Diencephalon (tissue), 1 donor: ENCODE results near the gene ZNF362. TPM values are rescaled to one million over a fixed set of nuclear protein-coding genes. Genes with fewer than 3 reads are reported as not detected.

Experiments
- small RNA-seq: library from RNA; depleted of rRNA; stranded (forward); fragments of <200 nt; gene quantifications from one replicate; pipeline ENCODE3, GENCODE V24; 2014
- total RNA-seq: library from RNA; depleted of rRNA; stranded (reverse); fragments of >200 nt; gene quantifications from one replicate; pipeline ENCODE4 v1.2.3, GENCODE V29; 2014

The ZNF362 gene, protein sequence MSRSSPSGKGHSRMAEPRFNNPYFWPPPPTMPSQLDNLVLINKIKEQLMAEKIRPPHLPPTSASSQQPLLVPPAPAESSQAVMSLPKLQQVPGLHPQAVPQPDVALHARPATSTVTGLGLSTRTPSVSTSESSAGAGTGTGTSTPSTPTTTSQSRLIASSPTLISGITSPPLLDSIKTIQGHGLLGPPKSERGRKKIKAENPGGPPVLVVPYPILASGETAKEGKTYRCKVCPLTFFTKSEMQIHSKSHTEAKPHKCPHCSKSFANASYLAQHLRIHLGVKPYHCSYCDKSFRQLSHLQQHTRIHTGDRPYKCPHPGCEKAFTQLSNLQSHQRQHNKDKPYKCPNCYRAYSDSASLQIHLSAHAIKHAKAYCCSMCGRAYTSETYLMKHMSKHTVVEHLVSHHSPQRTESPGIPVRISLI
- 17.5 TPM for total RNA-seq

DNA sequence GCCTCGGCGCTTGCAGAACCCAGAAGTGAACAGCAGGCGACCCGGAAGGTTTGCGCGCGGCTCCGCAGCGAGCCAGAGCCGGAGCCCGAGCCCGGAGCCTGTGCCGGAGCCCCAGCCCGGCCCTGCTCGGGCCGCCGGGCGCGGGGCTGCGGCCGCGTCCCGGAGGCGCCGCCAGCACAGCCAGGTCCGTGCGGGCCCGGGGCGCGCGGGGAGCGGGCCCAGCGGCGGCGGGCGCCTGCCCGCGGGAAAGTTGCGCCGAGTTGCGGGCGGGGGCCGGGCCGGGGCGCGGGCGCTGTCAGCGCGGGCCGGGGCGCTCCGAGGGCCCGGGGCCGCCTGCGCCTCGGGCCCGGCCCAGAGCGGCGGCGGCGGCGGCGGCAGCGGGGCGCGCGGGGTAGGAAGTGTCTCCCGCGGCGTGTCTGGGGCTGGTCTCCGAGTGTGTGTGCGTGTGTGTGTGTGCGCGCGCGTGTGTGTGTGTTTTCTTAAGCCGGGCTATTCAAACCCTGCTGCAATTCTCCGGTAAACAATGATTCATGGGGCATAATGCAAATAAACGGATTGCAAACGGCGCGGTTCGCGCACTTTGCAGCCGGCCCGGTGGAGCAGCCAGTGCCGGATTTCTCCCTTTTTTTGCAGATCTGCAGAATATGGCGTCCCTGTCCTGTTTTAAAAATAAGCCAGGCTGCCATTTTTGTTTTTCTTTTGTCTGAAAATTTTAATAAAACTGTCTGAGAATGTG, at the start of gene ZNF362:
ZNF362 (plus strand) TSS at position 22 of the 736 bp plus-strand sequence. CDS start 14,083 bp downstream, outside the sequence.

GRCh38 chr1:33320619-33321165, 64.4 kb downstream of the ZNF362 start, which contains the start of gene A3GALT2:
TSS of gene A3GALT2 (minus strand) at chr1:33321098. CDS start at chr1:33321098, 0 bp downstream.

Small RNAs within 50 kb of the gene (small RNA-seq; reads per million reads assigned to genes)
- not detected for gene RN7SKP16

Other genes starting within 250 kb of the ZNF362 start
- gene AK2, start 219.6 kb upstream of the ZNF362 start, total RNA-seq = 46.8 TPM
- 14.1 TPM for gene AZIN2, start 175.3 kb upstream of the ZNF362 start, total RNA-seq
- 4.6 TPM for gene TRIM62, start 74.4 kb upstream of the ZNF362 start, total RNA-seq
- not detected for gene A3GALT2, start 64.6 kb downstream of the ZNF362 start, total RNA-seq
- 38.5 TPM for gene PHC2, start 174.6 kb downstream of the ZNF362 start, total RNA-seq
- 8.3 TPM for gene ZSCAN20, start 216.2 kb downstream of the ZNF362 start, total RNA-seq